ENCODE measurements around the gene ACOT12. TPM values are rescaled to one million over a fixed set of nuclear protein-coding genes. Genes with fewer than 3 reads are reported as not detected.
"Not testable (repeated sequence)": the region's sequence is repeated elsewhere in the genome, so short reads cannot be mapped to it uniquely, and the experiment has no call there.

ACOT12 gene
- total RNA-seq, 1 donor from 2014 or later = 1.6 TPM

DNA sequence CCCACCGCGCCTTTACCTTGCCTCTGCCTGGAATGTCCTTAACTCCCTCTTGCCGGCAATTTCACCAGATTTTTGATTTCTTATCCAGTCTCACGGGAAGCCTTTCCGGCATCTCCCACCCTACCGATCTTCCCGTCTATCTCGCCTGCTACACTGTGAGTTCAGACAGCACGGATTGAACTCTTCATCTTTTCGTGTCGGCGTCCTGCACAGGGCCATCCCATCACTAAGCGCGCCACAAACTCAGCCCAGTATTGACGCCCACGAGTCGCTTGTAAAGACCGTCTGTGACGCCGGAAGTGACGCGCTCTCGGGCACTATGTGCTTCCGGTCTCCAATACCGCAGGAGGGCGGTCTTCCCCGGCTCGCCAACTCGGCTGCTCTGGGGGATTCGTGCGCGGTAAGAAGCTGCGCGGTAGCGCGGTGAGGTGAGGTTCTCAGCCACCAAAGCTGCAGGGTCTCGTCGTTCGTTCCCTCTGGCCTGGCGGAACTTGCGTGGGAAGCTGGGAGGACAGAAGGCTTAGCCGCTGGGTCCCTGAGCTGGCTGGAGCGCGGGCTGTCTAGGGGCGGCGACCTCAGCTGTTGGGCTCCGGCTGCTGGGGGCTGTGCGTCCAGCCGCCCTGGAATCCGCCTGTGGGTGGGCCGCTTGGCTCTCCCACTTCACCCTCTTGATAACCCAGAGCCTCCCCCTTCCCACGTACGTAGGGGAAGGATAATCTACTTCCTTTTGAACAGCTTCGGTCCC lies 92.5 kb downstream of the ACOT12 start, which contains the start of gene ZCCHC9:
ZCCHC9 (plus strand) TSS at position 317 of the 745 bp plus-strand sequence. CDS start 3,171 bp downstream, outside the sequence.
- FAIRE-seq (no peak), DNase-seq (ENCODE audit: low spot score in 2 of 2) (peak; percentile 75 to 84)

- FAIRE-seq (no peak), DNase-seq (ENCODE audit: low spot score in 2 of 2) (no peak)
Measured at GRCh38 chr5:81300921-81301270, 93.0 kb downstream of the ACOT12 start.

DNA sequence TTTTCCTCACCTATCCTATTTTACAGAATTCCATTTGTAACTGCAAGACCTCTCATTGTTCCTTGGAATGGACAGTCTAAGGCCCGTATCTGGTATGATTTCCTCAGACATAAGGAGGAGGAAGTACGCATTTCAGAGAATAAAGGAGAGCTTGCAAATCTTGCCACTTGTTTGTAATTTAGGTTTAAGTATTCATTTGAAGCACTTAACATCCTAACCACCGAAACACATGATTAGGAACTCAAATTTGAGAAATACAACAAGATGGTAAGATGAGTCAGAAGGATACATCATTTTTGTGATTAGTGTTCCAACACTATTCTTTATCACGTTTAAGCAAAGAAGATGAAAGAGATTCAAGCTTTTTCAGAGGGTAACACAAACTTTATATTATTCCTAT lies 96.4 kb downstream of the ACOT12 start:
- FAIRE-seq (no peak), DNase-seq (ENCODE audit: low spot score in 2 of 2) (no peak)

GRCh38 chr5:81294021-81294420 lies 99.9 kb downstream of the ACOT12 start:
- not testable (repeated sequence) for FAIRE-seq; DNase-seq (ENCODE audit: low spot score in 2 of 2)

GRCh38 chr5:81292130-81292529 lies 101.8 kb downstream of the ACOT12 start:
- DNase-seq (ENCODE audit: low spot score in 2 of 2) (no peak), FAIRE-seq (no peak)

DNA sequence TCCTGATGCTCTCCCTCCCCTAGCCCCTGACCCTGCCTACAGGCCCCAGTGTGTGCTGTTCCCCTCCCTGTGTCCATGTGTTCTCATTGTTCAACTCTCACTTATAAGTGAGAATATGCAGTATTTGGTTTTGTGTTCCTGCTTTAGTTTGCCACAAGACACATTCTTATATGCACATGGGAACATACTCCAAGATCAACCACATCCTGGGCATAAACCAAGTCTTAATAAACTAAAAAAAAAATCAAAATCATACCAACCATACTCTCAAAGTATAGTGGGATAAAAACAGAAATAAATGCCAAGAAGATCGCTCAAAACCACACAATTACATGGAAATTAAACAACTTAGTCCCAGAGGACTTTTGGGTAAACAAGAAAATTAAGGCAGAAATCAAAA lies 103.8 kb downstream of the ACOT12 start:
- FAIRE-seq (no peak), DNase-seq (ENCODE audit: low spot score in 2 of 2) (no peak)

GRCh38 chr5:81288021-81288433 lies 105.9 kb downstream of the ACOT12 start:
- DNase-seq (ENCODE audit: low spot score in 2 of 2) (no peak), FAIRE-seq (no peak)

GRCh38 chr5:81286059-81286617 lies 107.8 kb downstream of the ACOT12 start:
- FAIRE-seq (no peak), DNase-seq (ENCODE audit: low spot score in 2 of 2) (no peak)

DNA sequence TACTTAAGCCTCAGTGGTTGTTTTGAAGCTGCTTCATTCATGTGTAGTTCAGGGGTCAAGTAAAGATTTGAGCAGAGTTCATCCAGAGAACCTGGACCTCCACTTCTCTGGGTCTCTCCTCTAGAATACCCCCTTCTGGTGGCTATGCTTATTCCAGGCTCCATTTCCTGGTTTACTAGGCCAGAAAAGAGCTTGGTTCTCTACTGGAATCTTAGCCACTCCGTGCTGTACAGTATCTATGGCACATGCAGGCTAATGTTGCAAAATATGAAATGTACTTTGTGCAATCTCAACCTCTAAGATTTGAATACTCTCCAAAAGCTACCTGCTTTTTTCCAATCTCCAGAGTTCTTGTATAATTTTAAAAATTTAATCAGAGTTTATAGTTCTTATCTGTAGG lies 110.0 kb downstream of the ACOT12 start:
- DNase-seq (ENCODE audit: low spot score in 2 of 2) (no peak), FAIRE-seq (no peak)

Other genes with a start within 250 kb of the ACOT12 start
- 0.82 TPM for gene CKMT2, start 160.8 kb downstream of the ACOT12 start, total RNA-seq
- 11.8 TPM for gene ZCCHC9, start 92.5 kb downstream of the ACOT12 start, total RNA-seq